ENCODE data around the gene CYS1. TPM values are rescaled to one million over a fixed set of nuclear protein-coding genes. Genes with fewer than 3 reads are reported as not detected.
"Not testable (repeated sequence)": the region's sequence is repeated elsewhere in the genome, so short reads cannot be mapped to it uniquely, and the experiment has no call there.

CYS1 gene
- total RNA-seq, 1 donor from 2014 or later = 13.5 TPM

DNA sequence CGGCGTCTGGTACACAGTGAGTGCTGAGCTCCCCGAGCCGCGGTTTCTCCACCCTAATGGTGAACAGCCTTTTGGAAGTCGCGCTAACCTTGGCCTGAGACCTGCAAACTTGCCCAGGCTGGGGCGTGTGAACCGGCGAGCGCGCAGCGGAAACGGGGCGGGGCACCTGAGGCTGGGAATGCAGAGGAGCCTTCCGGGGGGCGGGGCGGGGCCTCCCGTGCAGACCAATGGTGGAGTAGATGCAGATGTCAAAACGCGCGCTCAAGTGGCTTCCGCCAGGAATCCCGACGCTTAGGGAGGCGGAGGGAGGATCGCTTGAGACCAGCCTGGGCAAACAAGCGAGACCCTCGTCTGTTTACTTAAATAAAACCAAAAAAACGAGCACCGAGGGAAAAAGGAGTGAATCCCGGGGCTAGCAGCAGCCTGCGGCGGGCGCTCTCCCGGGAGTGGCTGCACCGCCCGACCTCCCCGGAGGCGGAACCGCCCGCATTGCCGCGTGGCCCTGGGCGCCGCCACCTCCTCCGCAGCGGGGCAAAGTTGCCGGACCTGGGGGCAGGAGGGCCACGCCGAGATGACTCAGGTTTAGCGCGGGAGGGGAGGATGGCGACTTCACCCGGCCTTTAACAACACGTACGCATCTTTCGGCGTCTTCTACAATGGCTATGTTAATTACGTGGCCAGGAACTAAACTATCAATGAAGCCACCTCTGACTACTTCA is 40.1 kb upstream of the CYS1 start:
- DNase-seq (ENCODE audit: extremely low spot score in 2 of 2) = peak in 1 of 2 donors; percentile 93
- no peaks in the 10 kb centered on the region for H3K9me3 ChIP-seq
- peak overlapping the region; percentile 58 to 66 for H3K4me3 ChIP-seq
- peaks cover 6% of the 10 kb centered on the region for H3K27me3 ChIP-seq
- no peaks in the 10 kb centered on the region for H3K36me3 ChIP-seq
- peak overlapping the region; percentile 60 for H3K27ac ChIP-seq
- H3K4me1 ChIP-seq = peaks cover 31% of the 10 kb centered on the region
- TF ChIP-seq, protein P1, sequence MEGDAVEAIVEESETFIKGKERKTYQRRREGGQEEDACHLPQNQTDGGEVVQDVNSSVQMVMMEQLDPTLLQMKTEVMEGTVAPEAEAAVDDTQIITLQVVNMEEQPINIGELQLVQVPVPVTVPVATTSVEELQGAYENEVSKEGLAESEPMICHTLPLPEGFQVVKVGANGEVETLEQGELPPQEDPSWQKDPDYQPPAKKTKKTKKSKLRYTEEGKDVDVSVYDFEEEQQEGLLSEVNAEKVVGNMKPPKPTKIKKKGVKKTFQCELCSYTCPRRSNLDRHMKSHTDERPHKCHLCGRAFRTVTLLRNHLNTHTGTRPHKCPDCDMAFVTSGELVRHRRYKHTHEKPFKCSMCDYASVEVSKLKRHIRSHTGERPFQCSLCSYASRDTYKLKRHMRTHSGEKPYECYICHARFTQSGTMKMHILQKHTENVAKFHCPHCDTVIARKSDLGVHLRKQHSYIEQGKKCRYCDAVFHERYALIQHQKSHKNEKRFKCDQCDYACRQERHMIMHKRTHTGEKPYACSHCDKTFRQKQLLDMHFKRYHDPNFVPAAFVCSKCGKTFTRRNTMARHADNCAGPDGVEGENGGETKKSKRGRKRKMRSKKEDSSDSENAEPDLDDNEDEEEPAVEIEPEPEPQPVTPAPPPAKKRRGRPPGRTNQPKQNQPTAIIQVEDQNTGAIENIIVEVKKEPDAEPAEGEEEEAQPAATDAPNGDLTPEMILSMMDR (IDR thresholded peaks at IDR 0.05) = no peak
- TF ChIP-seq POLR2A (IDR thresholded peaks at IDR 0.05) = peak in 1 of 2 donors; percentile 21
- peak; percentile 65 to 72 for TF ChIP-seq POLR2AphosphoS5 (IDR thresholded peaks at IDR 0.05; ENCODE audit: insufficient read depth in 1 of 2, low read depth in 1 of 2)
- intact Hi-C loops (cut with DNase I) = no loop called here

DNA sequence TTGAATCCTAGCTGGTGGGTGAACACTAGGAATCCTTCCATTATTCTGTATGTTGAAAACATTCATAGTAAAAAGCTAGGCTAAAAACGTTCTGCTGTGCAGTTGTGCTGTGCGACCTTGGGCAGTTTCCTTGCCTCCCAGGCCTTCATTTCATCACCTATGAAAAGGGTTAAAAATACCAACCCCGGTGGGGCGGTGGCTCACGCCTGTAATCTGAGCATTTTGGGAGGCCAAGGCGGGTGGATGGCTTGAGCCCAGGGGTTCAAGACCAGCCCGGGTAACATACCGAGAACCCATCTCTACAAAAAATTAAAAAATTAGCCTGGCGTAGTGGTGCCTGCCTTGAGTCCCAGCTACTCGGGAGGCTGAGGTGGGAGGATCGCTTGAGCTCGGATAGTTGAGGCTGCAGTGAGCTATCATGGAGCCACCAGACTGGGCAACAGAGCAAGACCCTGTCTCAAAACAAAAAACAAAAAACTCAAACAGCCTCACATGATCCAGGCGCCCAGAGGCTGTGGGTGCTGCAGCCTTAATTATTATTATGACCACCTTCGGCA is 39.5 kb upstream of the CYS1 start:
- Histone ChIP-seq H3K4me3 (peak overlapping the region; percentile 58 to 66), H3K9me3 (no peaks in the 10 kb centered on the region), H3K36me3 (no peaks in the 10 kb centered on the region), H3K4me1 (peaks cover 31% of the 10 kb centered on the region), H3K27me3 (peaks cover 6% of the 10 kb centered on the region), H3K27ac (peak overlapping the region; percentile 60)
- DNase-seq (ENCODE audit: extremely low spot score in 2 of 2) = no peak
- intact Hi-C loops (cut with DNase I) = no loop called here
- TF ChIP-seq POLR2A (IDR thresholded peaks at IDR 0.05) (no peak), POLR2AphosphoS5 (IDR thresholded peaks at IDR 0.05; ENCODE audit: insufficient read depth in 1 of 2, low read depth in 1 of 2) (no peak)
- TF ChIP-seq, protein P1 (IDR thresholded peaks at IDR 0.05) = no peak

- TF ChIP-seq, protein P1 (IDR thresholded peaks at IDR 0.05) = no peak
- no peak for TF ChIP-seq POLR2A (IDR thresholded peaks at IDR 0.05)
- TF ChIP-seq POLR2AphosphoS5 (IDR thresholded peaks at IDR 0.05; ENCODE audit: insufficient read depth in 1 of 2, low read depth in 1 of 2) = no peak
- Histone ChIP-seq H3K4me1 (peaks cover 31% of the 10 kb centered on the region), H3K9me3 (no peaks in the 10 kb centered on the region), H3K27me3 (peaks cover 6% of the 10 kb centered on the region), H3K27ac (no peak overlapping the region), H3K36me3 (no peaks in the 10 kb centered on the region), H3K4me3 (no peak overlapping the region)
- intact Hi-C loops (cut with DNase I) = no loop called here
- no peak for DNase-seq (ENCODE audit: extremely low spot score in 2 of 2)
Measured at GRCh38 chr2:10119027-10119325, 38.8 kb upstream of the CYS1 start.

DNA sequence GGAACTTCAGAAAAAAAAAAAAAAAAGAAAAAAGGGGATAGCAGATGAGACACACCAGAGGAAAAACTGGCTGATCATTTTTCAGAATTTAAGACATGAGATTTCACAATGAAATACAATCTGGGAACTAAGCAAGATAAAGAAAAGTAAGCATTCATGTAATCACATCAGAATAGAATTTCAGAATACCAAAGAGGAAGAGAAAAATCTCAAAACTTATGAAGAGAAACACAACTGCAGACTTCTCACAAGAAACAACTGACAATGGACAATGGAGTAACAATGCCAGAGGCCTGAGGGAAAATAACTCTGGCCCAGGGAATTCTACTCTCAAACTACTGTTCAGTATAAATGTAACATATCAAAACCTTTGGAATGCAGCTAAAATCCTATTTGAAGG is 29.1 kb upstream of the CYS1 start:
- Histone ChIP-seq H3K4me1 (no peaks in the 10 kb centered on the region), H3K27me3 (no peaks in the 10 kb centered on the region), H3K36me3 (no peaks in the 10 kb centered on the region), H3K27ac (no peak overlapping the region), H3K9me3 (no peaks in the 10 kb centered on the region), H3K4me3 (no peak overlapping the region)
- TF ChIP-seq, protein P1 (IDR thresholded peaks at IDR 0.05) = no peak
- no peak for TF ChIP-seq POLR2A (IDR thresholded peaks at IDR 0.05)
- TF ChIP-seq POLR2AphosphoS5 (IDR thresholded peaks at IDR 0.05; ENCODE audit: insufficient read depth in 1 of 2, low read depth in 1 of 2) = no peak
- DNase-seq (ENCODE audit: extremely low spot score in 2 of 2) = no peak
- intact Hi-C loops (cut with DNase I) = no loop called here

DNA sequence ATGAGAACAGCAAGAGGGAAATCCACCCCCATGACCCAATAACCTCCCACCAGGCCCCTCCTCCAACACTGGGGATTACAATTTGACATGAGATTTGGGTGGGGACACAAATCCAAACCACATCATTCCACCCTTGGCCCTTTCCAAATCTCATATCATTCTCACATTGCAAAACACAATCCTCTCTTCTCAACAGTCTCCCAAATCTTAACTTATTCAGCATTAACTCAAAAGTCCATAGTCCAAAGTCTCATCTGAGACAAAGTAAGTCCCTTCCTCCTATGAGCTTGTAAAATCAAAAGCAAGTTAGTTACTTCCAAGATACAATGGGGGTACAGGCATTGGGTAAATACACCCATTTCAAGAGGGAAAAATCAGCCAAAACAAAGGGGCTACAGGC is 24.7 kb upstream of the CYS1 start:
- H3K27me3 ChIP-seq; H3K4me1 ChIP-seq; H3K36me3 ChIP-seq; H3K9me3 ChIP-seq; intact Hi-C loops (cut with DNase I); DNase-seq (ENCODE audit: extremely low spot score in 2 of 2); H3K4me3 ChIP-seq; H3K27ac ChIP-seq: not testable (repeated sequence)
